GM23248 (cell line): Measurements from ENCODE around the gene MED15.

Experiments used
- EZH2 ChIP-seq: fragments of 200-600 bp; sonication (generic); IDR thresholded peaks from 2 replicates; pipeline ENCODE4 v1.6.1; 2018; ENCODE audit warnings: antibody characterized with exemption, mild to moderate bottlenecking; ENCODE audit not compliant: insufficient read depth, poor library complexity, severe bottlenecking
- EZH2phosphoT487 ChIP-seq: fragments of 200-600 bp; sonication (generic); IDR thresholded peaks from 2 replicates; pipeline ENCODE4 v1.6.1; 2018; ENCODE audit warnings: antibody characterized with exemption, moderate library complexity, mild to moderate bottlenecking, low read depth; ENCODE audit not compliant: insufficient read depth

GRCh38 chr22:20558534-20558933, 51.1 kb downstream of the MED15 start:
- TF ChIP-seq EZH2 (no peak), EZH2phosphoT487 (no peak)
